Activated CD4-positive, alpha-beta T cell treated with anti-CD3 and anti-CD28 coated beads, Interleukin-2, amount 10 ng/mL, durations not matched to agents 24 days and 14 days (primary cell): ENCODE results near the gene CCL17. TPM values are rescaled to one million over a fixed set of nuclear protein-coding genes. Genes with fewer than 3 reads are reported as not detected.
A peak's percentile ranks its signal among the peaks of the same experiment; 100 is the strongest.

Experiments
- DNase-seq: peaks from one replicate; pipeline ENCODE4 v3.0.0; 2022
- H3K27ac Mint-ChIP-seq: one replicate; pipeline ENCODE4 v1.8.0; 2022; ENCODE audit warnings: mild to moderate bottlenecking, mixed read lengths
- H3K27me3 Mint-ChIP-seq: one replicate; pipeline ENCODE4 v1.8.0; 2022; ENCODE audit warnings: mixed read lengths
- H3K36me3 Mint-ChIP-seq: one replicate; pipeline ENCODE4 v1.8.0; 2022; ENCODE audit warnings: low read depth, mild to moderate bottlenecking, mixed read lengths
- H3K4me1 Mint-ChIP-seq: one replicate; pipeline ENCODE4 v1.8.0; 2021; ENCODE audit warnings: mixed read lengths
- H3K4me3 Mint-ChIP-seq: one replicate; pipeline ENCODE4 v1.8.0; 2022; ENCODE audit warnings: mild to moderate bottlenecking, moderate library complexity, mixed read lengths
- H3K9me3 Mint-ChIP-seq: one replicate; pipeline ENCODE4 v1.8.0; 2021; ENCODE audit warnings: mixed read lengths
- intact Hi-C: fragments of 100-400 bp; cut with micrococcal nuclease; formaldehyde crosslinking; loops from one replicate; pipeline ENCODE4 v1.15.1; 2023
- total RNA-seq: library from RNA; stranded (reverse); gene quantifications from 2 replicates; pipeline ENCODE4 v1.2.3, GENCODE V29; 2022

Gene CCL17
- total RNA-seq = 0.66 TPM in 1 of 2 replicates, not detected in the other

- peaks cover 3% of the 10 kb centered on the region for H3K4me1 Mint-ChIP-seq
- H3K27ac Mint-ChIP-seq = peak within 1 kb of the TSS; percentile 11
- peaks cover 11% of the 10 kb centered on the region for H3K27me3 Mint-ChIP-seq
- no peak for DNase-seq
- H3K36me3 Mint-ChIP-seq = no peaks in the 10 kb centered on the region
- no peak within 1 kb of the TSS for H3K4me3 Mint-ChIP-seq
- no peaks in the 10 kb centered on the region for H3K9me3 Mint-ChIP-seq
- intact Hi-C loops = no loop called here
Measured at GRCh38 chr16:57403965-57404817, at the start of gene CCL17. TSS of gene CCL17 (plus strand) at chr16:57404767. CDS start at chr16:57413933, 9,166 bp downstream.

GRCh38 chr16:57355898-57356414, 48.6 kb upstream of the CCL17 start:
- no peak overlapping the region for H3K4me3 Mint-ChIP-seq
- intact Hi-C loops = no loop called here
- no peaks in the 10 kb centered on the region for H3K9me3 Mint-ChIP-seq

GRCh38 chr16:57356547-57356946, 48.0 kb upstream of the CCL17 start:
- no peaks in the 10 kb centered on the region for H3K9me3 Mint-ChIP-seq
- no peak for DNase-seq
- H3K4me1 Mint-ChIP-seq = peaks cover 7% of the 10 kb centered on the region
- H3K4me3 Mint-ChIP-seq = no peak overlapping the region
- intact Hi-C loops = no loop called here
- H3K36me3 Mint-ChIP-seq = no peaks in the 10 kb centered on the region
- no peak overlapping the region for H3K27ac Mint-ChIP-seq
- peaks cover 15% of the 10 kb centered on the region for H3K27me3 Mint-ChIP-seq

More at GRCh38 chr16:57355898-57356414, 48.6 kb upstream of the CCL17 start:
- Mint-ChIP-seq H3K36me3 (no peaks in the 10 kb centered on the region), H3K27ac (no peak overlapping the region), H3K27me3 (peaks cover 15% of the 10 kb centered on the region), H3K4me1 (peaks cover 7% of the 10 kb centered on the region)
- no peak for DNase-seq

GRCh38 chr16:57357330-57358085, 47.1 kb upstream of the CCL17 start:
- Mint-ChIP-seq H3K9me3 (no peaks in the 10 kb centered on the region), H3K4me3 (no peak overlapping the region), H3K4me1 (peaks cover 7% of the 10 kb centered on the region), H3K27ac (no peak overlapping the region), H3K27me3 (peaks cover 7% of the 10 kb centered on the region), H3K36me3 (no peaks in the 10 kb centered on the region)
- intact Hi-C loops = loop anchor here (2.0 kb wide), 1 partner anchor 19 kb away; no protein-coding TSS in a partner anchor
- DNase-seq = no peak

- Mint-ChIP-seq H3K36me3 (no peaks in the 10 kb centered on the region), H3K4me1 (peaks cover 7% of the 10 kb centered on the region), H3K27ac (no peak overlapping the region), H3K4me3 (no peak overlapping the region), H3K9me3 (no peaks in the 10 kb centered on the region), H3K27me3 (peaks cover 6% of the 10 kb centered on the region)
- intact Hi-C loops = loop anchor here (2.0 kb wide), 1 partner anchor 19 kb away; no protein-coding TSS in a partner anchor
- no peak for DNase-seq
Measured at GRCh38 chr16:57358086-57358420, 46.5 kb upstream of the CCL17 start.

GRCh38 chr16:57358527-57359095, 46.0 kb upstream of the CCL17 start, which contains the start of gene CCL22:
TSS of gene CCL22 (plus strand) at chr16:57358783. CDS start at chr16:57358817, 34 bp downstream.
- Mint-ChIP-seq H3K27ac (no peak within 1 kb of the TSS), H3K4me3 (no peak within 1 kb of the TSS), H3K36me3 (no peaks in the 10 kb centered on the region), H3K4me1 (peaks cover 7% of the 10 kb centered on the region), H3K27me3 (peaks cover 6% of the 10 kb centered on the region), H3K9me3 (no peaks in the 10 kb centered on the region)
- DNase-seq = no peak
- intact Hi-C loops = loop anchor here (2.0 kb wide), 1 partner anchor 18 kb away; no protein-coding TSS in a partner anchor

GRCh38 chr16:57360321-57360935, 44.1 kb upstream of the CCL17 start:
- Mint-ChIP-seq H3K9me3 (no peaks in the 10 kb centered on the region), H3K27me3 (peaks cover 8% of the 10 kb centered on the region), H3K4me3 (no peak overlapping the region), H3K4me1 (peaks cover 7% of the 10 kb centered on the region), H3K36me3 (no peaks in the 10 kb centered on the region), H3K27ac (no peak overlapping the region)
- DNase-seq = no peak
- intact Hi-C loops = no loop called here

GRCh38 chr16:57361404-57361803, 43.2 kb upstream of the CCL17 start:
- Mint-ChIP-seq H3K4me1 (peaks cover 7% of the 10 kb centered on the region), H3K27ac (no peak overlapping the region), H3K36me3 (no peaks in the 10 kb centered on the region), H3K27me3 (peaks cover 5% of the 10 kb centered on the region), H3K9me3 (no peaks in the 10 kb centered on the region), H3K4me3 (no peak overlapping the region)
- intact Hi-C loops = no loop called here
- no peak for DNase-seq

GRCh38 chr16:57364143-57364542, 40.4 kb upstream of the CCL17 start:
- Mint-ChIP-seq H3K27me3 (peaks cover 10% of the 10 kb centered on the region), H3K4me1 (no peaks in the 10 kb centered on the region), H3K36me3 (no peaks in the 10 kb centered on the region), H3K4me3 (no peak overlapping the region), H3K9me3 (no peaks in the 10 kb centered on the region), H3K27ac (no peak overlapping the region)
- no peak for DNase-seq
- intact Hi-C loops = no loop called here

- Mint-ChIP-seq H3K4me1 (no peaks in the 10 kb centered on the region), H3K27ac (no peak overlapping the region), H3K9me3 (no peaks in the 10 kb centered on the region), H3K36me3 (no peaks in the 10 kb centered on the region), H3K4me3 (no peak overlapping the region), H3K27me3 (peaks cover 13% of the 10 kb centered on the region)
- intact Hi-C loops = no loop called here
- DNase-seq = no peak
Measured at GRCh38 chr16:57366544-57367040, 38.0 kb upstream of the CCL17 start.

GRCh38 chr16:57367116-57367752, 37.3 kb upstream of the CCL17 start:
- H3K4me1 Mint-ChIP-seq = no peaks in the 10 kb centered on the region
- no peaks in the 10 kb centered on the region for H3K9me3 Mint-ChIP-seq
- H3K36me3 Mint-ChIP-seq = no peaks in the 10 kb centered on the region
- H3K27ac Mint-ChIP-seq = no peak overlapping the region
- intact Hi-C loops = no loop called here
- H3K27me3 Mint-ChIP-seq = peaks cover 13% of the 10 kb centered on the region
- H3K4me3 Mint-ChIP-seq = no peak overlapping the region
- DNase-seq = no peak

GRCh38 chr16:57371494-57372371, 32.8 kb upstream of the CCL17 start:
- intact Hi-C loops = no loop called here
- H3K4me1 Mint-ChIP-seq = peaks cover 9% of the 10 kb centered on the region
- H3K36me3 Mint-ChIP-seq = no peaks in the 10 kb centered on the region
- no peak overlapping the region for H3K4me3 Mint-ChIP-seq
- no peaks in the 10 kb centered on the region for H3K9me3 Mint-ChIP-seq
- peaks cover 8% of the 10 kb centered on the region for H3K27me3 Mint-ChIP-seq
- H3K27ac Mint-ChIP-seq = no peak overlapping the region
- no peak for DNase-seq
